LNCAP (cell line): ENCODE data around the gene MZF1.

Experiments used
- TF ChIP-seq, protein P1 (sequence below): fragments of 450-650 bp; IDR thresholded peaks from 2 replicates; pipeline ENCODE4 v1.5.1; 2017; ENCODE audit warnings: mild to moderate bottlenecking

Gene MZF1

GRCh38 chr19:58543826-58544590 lies 29.1 kb downstream of the MZF1 start, which contains the start of gene TRIM28:
TSS of gene TRIM28 (plus strand) at chr19:58544064. CDS start at chr19:58544758, 694 bp downstream.
- TF ChIP-seq, protein P1, sequence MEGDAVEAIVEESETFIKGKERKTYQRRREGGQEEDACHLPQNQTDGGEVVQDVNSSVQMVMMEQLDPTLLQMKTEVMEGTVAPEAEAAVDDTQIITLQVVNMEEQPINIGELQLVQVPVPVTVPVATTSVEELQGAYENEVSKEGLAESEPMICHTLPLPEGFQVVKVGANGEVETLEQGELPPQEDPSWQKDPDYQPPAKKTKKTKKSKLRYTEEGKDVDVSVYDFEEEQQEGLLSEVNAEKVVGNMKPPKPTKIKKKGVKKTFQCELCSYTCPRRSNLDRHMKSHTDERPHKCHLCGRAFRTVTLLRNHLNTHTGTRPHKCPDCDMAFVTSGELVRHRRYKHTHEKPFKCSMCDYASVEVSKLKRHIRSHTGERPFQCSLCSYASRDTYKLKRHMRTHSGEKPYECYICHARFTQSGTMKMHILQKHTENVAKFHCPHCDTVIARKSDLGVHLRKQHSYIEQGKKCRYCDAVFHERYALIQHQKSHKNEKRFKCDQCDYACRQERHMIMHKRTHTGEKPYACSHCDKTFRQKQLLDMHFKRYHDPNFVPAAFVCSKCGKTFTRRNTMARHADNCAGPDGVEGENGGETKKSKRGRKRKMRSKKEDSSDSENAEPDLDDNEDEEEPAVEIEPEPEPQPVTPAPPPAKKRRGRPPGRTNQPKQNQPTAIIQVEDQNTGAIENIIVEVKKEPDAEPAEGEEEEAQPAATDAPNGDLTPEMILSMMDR: no peak

DNA sequence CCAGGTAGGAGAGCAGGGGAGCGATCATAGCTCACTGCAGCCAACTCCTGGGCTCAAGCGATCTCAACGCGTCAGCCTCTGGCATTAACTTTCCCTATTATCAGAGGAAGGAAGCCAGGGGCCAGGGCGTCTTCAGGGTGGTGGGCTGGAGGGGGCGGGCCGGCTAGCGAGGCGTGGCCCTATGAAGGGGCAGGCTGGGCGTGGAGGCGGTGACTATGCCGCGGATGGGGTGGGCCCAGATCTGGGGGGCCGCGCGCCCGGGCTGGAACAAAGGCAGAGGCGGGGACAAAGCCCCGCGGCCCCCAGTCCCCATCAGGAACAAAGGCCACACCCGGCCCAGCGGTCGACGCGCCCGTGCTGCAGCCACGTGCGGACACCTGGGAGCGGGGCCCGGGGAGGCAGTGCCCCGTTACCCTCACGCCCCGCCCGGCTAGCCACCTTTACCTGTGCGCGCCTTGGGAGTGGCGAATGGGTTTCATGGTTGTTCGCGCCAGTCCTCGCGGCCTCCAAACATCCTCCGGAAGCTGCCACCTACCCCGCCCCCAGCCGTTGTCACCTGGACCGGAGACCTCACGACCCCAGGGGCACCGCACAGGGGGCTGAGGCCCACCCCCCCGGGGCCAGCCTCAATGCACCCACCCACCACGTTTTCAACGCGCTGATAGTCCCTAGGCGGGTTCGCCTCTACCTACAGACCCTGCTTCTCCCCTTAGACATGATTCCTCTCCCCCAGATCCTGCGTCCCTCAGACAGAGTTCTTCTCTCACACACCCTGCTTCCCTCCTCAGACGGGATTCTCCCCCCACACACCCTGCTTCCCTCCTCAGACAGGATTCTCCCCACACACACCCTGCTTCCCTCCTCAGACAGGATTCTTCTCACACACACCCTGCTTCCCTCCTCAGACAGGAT lies 34.6 kb downstream of the MZF1 start:
- TF ChIP-seq, protein P1: no peak

DNA sequence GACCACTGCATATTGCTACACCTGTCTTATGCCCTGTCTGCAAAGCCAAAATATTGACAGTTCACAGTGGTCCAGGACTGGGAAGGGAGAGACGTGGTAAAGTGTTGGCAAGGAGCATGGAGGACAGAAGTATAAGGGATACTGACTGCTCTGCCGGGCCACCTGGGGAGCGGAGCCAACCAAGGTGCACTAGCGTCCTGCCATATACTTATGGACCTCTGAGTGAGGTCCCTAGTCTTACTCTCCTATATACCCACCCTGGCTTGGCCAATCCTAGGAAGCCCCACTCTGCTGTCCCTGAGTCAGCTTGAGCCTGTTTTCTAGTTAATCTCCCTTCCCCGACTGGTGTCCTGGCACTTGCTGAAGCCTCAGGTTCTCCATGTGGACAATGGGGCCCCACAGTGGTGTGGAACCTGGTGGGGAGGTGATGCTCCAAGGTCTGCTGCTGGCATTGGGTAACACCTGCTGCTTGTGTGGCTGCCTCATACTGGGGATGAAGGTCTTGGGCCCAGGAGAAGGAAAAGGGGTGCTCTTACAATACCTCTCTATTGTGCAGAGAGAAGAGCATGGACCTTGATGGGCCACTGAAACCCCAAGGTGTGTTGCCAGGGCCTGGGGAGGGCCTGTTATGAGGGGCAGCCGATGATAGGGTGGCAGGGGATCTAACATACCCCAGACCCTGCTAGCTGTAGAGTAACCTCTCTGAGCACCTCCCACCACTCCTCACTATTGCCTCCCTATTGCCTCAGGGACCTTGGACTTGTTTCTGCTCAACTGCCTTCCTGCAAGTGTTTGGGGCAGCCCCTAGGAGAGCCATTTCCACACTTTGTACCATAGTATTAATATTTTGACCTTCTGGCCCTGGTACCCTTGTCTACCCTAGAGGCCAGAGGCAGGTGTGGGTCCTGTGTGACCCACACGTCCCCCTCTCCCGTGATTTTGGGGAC lies 36.0 kb downstream of the MZF1 start:
- TF ChIP-seq, protein P1: no peak

DNA sequence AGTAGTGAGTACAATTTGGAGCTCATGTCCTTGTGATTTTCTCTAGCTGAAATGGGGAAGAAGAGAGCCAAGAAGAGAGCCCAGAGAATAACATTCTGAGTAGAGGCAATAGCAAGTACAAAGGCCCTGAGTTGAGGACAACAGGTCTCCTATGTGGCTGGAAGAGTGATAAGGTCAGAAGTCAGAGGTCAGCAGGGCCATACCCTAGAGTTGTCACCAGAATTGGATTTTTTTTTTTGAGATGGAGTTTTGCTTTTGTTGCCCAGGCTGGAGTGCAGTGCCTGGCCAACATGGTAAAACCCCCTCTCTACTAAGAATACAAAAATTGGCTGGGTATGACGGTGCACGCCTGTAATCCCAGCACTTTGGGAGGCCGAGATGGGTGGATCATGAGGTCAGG lies 37.3 kb downstream of the MZF1 start:
- TF ChIP-seq, protein P1: no peak

- TF ChIP-seq, protein P1: no peak
Measured at GRCh38 chr19:58531034-58531840, 41.9 kb downstream of the MZF1 start.

DNA sequence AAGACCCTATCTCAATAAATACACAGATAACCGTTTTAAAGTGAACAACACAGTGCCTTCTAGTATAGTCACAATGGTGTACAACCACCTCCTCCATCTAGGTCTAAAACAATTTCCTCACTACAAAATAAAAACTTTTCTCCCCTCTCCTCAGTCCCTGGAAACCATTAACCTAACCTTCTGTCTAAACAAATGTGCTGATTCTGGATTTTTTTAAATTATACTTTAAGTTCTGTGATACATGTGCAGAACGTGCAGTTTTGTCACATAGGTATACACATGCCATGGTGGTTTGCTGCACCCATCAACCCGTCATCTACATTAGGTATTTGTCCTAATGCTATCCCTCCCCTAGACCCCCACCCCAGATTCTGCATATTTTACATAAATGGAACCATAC lies 43.7 kb downstream of the MZF1 start:
- TF ChIP-seq, protein P1: no peak
